ENCODE results near the gene ADCY6. TPM values are rescaled to one million over a fixed set of nuclear protein-coding genes. Genes with fewer than 3 reads are reported as not detected.

ADCY6 gene
- total RNA-seq, 1 donor from 2014 or later: 17.4 TPM

- Mint-ChIP-seq H3K9me3 (ENCODE audit: unreplicated experiment) (peaks cover 20% of the 10 kb centered on the region), H3K36me3 (ENCODE audit: unreplicated experiment) (peaks cover 15% of the 10 kb centered on the region), H3K27ac (ENCODE audit: unreplicated experiment) (peak overlapping the region; percentile 94), H3K4me3 (ENCODE audit: unreplicated experiment) (peak overlapping the region; percentile 93), H3K4me1 (ENCODE audit: low read depth, unreplicated experiment) (peaks cover 6% of the 10 kb centered on the region), H3K27me3 (ENCODE audit: unreplicated experiment) (peaks cover 10% of the 10 kb centered on the region)
- no peak for TF ChIP-seq CTCF (IDR thresholded peaks at IDR 0.05; ENCODE audit: partially characterized antibody, unreplicated experiment)
- no peak for DNase-seq
Observed at GRCh38 chr12:48717252-48717695, 71.6 kb downstream of the ADCY6 start.

GRCh38 chr12:48716493-48717251 lies 72.2 kb downstream of the ADCY6 start, which contains the start of gene CCNT1:
TSS of gene CCNT1 (minus strand) at chr12:48716707. CDS start at chr12:48716675, 32 bp downstream.
- Mint-ChIP-seq H3K4me1 (ENCODE audit: low read depth, unreplicated experiment) (peaks cover 6% of the 10 kb centered on the region), H3K27me3 (ENCODE audit: unreplicated experiment) (peaks cover 10% of the 10 kb centered on the region)
- peak; percentile 98 for DNase-seq

More at GRCh38 chr12:48716493-48717251, 72.2 kb downstream of the ADCY6 start, which contains the start of gene CCNT1:
- peak within 1 kb of the TSS; percentile 93 for H3K4me3 Mint-ChIP-seq (ENCODE audit: unreplicated experiment)
- peak; percentile 31 for TF ChIP-seq CTCF (IDR thresholded peaks at IDR 0.05; ENCODE audit: partially characterized antibody, unreplicated experiment)
- peaks cover 15% of the 10 kb centered on the region for H3K36me3 Mint-ChIP-seq (ENCODE audit: unreplicated experiment)
- peaks cover 20% of the 10 kb centered on the region for H3K9me3 Mint-ChIP-seq (ENCODE audit: unreplicated experiment)
- peak within 1 kb of the TSS; percentile 94 for H3K27ac Mint-ChIP-seq (ENCODE audit: unreplicated experiment)

Small RNAs within 50 kb of the gene (microRNA-seq; reads per million reads assigned to microRNA genes)
- 0.96 reads per million for gene MIR4701 (ENCODE audit: unreplicated experiment)

Other genes starting within 250 kb of the ADCY6 start
- not detected for gene LALBA, start 219.0 kb downstream of the ADCY6 start, total RNA-seq (ENCODE audit: unreplicated experiment)
- 48.9 TPM for gene KANSL2, start 106.9 kb downstream of the ADCY6 start, total RNA-seq (ENCODE audit: unreplicated experiment)
- 42.5 TPM for gene CCNT1, start 72.4 kb downstream of the ADCY6 start, total RNA-seq (ENCODE audit: unreplicated experiment)
- 155 TPM for gene CACNB3, start 29.4 kb upstream of the ADCY6 start, total RNA-seq (ENCODE audit: unreplicated experiment)
- gene DDX23, start 63.1 kb upstream of the ADCY6 start, total RNA-seq (ENCODE audit: unreplicated experiment): 65.7 TPM
- gene RND1, start 76.8 kb upstream of the ADCY6 start, total RNA-seq (ENCODE audit: unreplicated experiment): 1.8 TPM
- 12.3 TPM for gene FKBP11, start 136.4 kb upstream of the ADCY6 start, total RNA-seq (ENCODE audit: unreplicated experiment)
- gene ARF3, start 168.4 kb upstream of the ADCY6 start, total RNA-seq (ENCODE audit: unreplicated experiment): 162 TPM
- gene WNT10B, start 182.6 kb upstream of the ADCY6 start, total RNA-seq (ENCODE audit: unreplicated experiment): not detected
- not detected for gene WNT1, start 189.2 kb upstream of the ADCY6 start, total RNA-seq (ENCODE audit: unreplicated experiment)
- gene DDN, start 210.3 kb upstream of the ADCY6 start, total RNA-seq (ENCODE audit: unreplicated experiment): 6.4 TPM
- 58.2 TPM for gene PRKAG1, start 229.7 kb upstream of the ADCY6 start, total RNA-seq (ENCODE audit: unreplicated experiment)